ENCODE measurements around the gene MRPL55.

Gene MRPL55

DNA sequence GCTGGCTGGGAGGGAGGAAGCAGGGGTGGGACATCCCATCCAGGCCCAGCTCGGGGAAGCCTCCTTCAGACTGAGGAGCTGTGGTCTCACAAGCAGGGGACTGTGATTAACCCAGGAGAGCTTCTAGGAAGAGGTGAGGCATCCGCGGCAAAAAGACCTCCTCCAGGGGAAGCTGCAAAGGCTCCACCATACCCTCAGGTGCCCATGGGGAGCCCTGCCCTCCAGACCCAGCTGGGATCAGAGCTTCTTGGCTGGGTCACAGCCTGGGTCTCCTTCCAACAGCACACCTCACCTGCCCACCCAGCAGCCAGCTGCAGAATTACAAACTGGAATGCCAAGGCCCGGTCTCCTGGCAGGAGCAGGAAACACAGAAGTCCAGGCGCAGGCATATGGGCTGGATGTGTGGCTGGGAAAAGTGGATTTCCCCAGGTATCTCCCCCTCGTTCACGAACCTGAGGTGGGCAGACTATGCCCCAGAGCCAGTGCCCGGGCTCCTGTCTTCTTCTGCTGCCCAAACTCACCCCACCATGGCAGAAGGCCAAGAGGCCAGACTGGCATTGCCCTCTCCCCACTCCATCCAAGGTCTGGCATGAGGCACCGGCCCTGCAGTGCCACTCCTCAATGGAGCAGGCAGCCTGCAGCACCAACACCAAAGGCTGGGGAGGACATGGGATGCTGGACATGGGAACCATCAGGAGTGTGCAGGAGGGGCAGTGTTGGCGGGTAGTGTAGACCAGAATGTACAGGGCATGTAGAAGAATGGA is 42.0 kb downstream of the MRPL55 start:
- Mint-ChIP-seq H3K27me3 (peaks cover 15 to 55% of the 10 kb centered on the region in 2 donors), H3K4me1 (ENCODE audit: low read depth in 2 of 2) (peaks cover 0 to 3% of the 10 kb centered on the region in 2 donors), H3K4me3 (no peak overlapping the region), H3K9me3 (no peaks in the 10 kb centered on the region), H3K27ac (no peak overlapping the region), H3K36me3 (ENCODE audit: insufficient read depth) (peaks cover 2% of the 10 kb centered on the region)
- DNase-seq (no peak), ATAC-seq (replicated peaks) (no peak)

DNA sequence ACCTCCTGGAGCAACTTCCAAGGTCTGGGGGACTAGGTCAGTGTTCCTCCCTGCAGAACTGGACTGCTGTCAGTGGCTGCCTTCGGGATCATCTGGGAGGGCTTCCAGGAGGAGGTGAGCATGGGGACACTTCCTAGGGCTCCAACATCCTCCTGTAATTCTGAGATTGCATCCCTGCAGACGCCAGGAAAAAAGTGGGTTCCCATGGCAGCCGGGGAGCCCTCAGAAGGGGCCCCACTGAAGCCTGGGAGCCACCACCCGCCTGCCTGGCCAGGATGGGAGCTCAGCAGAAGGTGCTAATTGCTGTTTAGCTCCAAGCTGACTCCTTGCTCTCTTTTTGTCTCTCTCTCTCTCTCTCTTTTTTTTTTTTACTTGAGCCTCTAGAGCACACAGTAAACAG is 42.7 kb downstream of the MRPL55 start:
- Mint-ChIP-seq H3K4me1 (ENCODE audit: low read depth in 2 of 2) (no peaks in the 10 kb centered on the region), H3K4me3 (no peak overlapping the region), H3K27me3 (peaks cover 16 to 62% of the 10 kb centered on the region in 2 donors), H3K27ac (no peak overlapping the region), H3K36me3 (ENCODE audit: insufficient read depth) (peaks cover 3% of the 10 kb centered on the region), H3K9me3 (no peaks in the 10 kb centered on the region)
- DNase-seq (no peak), ATAC-seq (replicated peaks) (no peak)

DNA sequence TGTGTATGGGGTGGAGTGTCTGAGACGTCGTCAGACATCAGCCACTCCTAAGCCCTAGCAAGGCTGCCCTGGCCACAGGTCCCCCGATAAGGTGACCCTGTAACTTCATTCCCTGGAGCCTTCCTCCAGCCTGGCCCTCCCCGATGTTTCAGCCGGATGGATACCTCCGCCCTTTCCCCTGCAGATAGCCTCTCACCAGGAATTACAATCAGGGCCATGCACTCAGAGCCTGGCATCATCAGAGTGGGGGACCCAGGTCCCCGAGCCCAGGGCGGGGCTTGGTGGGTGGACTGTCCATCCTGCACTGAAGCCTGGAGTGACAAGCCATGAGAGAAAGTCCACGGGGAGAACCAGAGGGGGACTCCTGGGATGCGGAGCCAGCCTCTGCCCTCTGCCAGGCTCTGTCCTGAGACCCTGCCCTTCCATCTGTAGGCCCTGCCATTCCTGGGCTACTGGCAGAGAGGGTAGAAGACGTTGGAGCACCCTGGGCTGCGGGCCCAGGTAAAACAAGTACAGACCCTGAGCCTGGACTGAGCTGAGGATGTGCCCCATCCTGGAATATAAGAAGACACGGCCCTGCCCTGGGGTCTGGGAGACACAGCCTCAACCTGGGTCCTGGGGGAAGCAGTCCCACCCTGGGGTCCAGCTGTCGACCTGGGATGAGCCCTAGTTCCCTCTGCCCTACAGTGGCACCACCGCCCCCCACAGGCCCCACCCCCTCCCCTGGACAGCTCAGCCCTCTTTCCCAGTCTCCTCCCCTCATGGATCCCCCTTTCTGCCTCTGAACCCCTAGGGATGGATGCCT is 43.4 kb downstream of the MRPL55 start:
- Mint-ChIP-seq H3K36me3 (ENCODE audit: insufficient read depth) (peaks cover 5% of the 10 kb centered on the region), H3K27ac (no peak overlapping the region), H3K4me1 (ENCODE audit: low read depth in 2 of 2) (peaks cover 6% of the 10 kb centered on the region in 2 donors), H3K9me3 (no peaks in the 10 kb centered on the region), H3K27me3 (peaks cover 23 to 68% of the 10 kb centered on the region in 2 donors), H3K4me3 (no peak overlapping the region)
- no peak for DNase-seq
- no peak for ATAC-seq (replicated peaks)

DNA sequence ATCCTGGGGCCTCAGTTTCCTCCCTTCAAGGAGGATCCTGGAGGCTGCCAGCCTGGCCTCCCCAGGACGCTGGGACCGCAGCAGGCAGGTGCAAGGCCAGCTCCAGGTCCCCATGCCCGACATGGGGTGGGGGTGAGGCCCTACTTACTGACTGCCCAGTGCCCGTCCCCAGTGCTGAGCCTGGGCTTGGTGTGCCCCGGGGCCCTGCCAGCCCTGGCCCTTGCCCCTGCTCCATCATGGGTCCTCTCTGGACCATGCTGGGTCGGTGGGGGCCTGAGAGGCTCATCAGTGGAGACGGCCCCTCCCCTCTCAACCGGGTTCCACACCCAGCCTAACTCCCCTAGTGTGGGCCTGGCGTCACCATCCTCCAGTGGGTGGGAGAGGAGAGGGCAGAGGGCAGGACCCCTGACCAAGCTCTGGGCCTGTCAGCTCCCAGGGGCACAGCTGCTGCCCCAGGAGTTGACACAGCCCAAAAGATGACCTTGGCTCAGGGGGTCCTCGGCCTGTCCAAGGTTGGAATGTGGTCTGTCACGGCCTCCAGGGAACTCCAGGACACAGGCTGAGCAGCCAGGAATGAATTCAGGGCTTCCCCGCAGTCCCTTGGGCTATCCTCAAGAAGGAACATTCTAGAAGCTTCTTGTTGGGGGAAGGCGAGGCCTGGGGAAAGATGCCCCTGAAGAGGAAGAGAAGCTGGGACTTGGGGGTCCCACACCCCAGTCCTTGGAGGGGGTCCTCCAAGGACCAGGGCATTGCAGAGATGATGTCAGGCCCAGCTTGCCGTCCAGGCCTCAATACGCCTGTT is 44.2 kb downstream of the MRPL55 start:
- H3K36me3 Mint-ChIP-seq (ENCODE audit: insufficient read depth) = peaks cover 5% of the 10 kb centered on the region
- H3K27ac Mint-ChIP-seq = no peak overlapping the region
- H3K9me3 Mint-ChIP-seq = no peaks in the 10 kb centered on the region
- ATAC-seq (replicated peaks) = no peak
- DNase-seq = no peak
- peaks cover 25 to 71% of the 10 kb centered on the region in 2 donors for H3K27me3 Mint-ChIP-seq
- peaks cover 8 to 9% of the 10 kb centered on the region in 2 donors for H3K4me1 Mint-ChIP-seq (ENCODE audit: low read depth in 2 of 2)
- no peak overlapping the region for H3K4me3 Mint-ChIP-seq

DNA sequence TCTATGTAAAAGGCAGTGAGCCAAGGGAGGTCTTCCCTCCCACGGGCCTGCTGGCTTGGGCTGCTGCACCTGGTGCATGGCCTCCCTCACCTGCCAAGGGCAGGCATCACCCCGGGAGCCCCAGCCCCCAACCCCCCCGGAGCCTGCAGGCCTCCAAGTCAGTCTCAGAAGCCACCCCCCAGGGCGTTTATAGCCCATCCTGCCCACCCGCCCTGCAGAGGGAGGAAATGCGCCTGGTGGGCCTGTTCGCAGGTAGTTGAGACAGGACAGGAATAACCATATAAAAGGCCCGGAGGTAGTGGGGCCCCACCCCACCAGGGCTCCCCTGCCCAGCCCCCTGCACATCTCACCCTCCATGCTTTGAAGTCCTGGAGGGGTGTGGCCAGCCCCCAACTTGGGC is 44.8 kb downstream of the MRPL55 start:
- ATAC-seq (replicated peaks) (no peak), DNase-seq (no peak)
- peaks cover 8 to 9% of the 10 kb centered on the region in 2 donors for H3K4me1 Mint-ChIP-seq (ENCODE audit: low read depth in 2 of 2)
- H3K27me3 Mint-ChIP-seq = peaks cover 25 to 71% of the 10 kb centered on the region in 2 donors
- no peaks in the 10 kb centered on the region for H3K9me3 Mint-ChIP-seq
- no peak overlapping the region for H3K4me3 Mint-ChIP-seq
- H3K36me3 Mint-ChIP-seq (ENCODE audit: insufficient read depth) = peaks cover 5% of the 10 kb centered on the region
- H3K27ac Mint-ChIP-seq = no peak overlapping the region

DNA sequence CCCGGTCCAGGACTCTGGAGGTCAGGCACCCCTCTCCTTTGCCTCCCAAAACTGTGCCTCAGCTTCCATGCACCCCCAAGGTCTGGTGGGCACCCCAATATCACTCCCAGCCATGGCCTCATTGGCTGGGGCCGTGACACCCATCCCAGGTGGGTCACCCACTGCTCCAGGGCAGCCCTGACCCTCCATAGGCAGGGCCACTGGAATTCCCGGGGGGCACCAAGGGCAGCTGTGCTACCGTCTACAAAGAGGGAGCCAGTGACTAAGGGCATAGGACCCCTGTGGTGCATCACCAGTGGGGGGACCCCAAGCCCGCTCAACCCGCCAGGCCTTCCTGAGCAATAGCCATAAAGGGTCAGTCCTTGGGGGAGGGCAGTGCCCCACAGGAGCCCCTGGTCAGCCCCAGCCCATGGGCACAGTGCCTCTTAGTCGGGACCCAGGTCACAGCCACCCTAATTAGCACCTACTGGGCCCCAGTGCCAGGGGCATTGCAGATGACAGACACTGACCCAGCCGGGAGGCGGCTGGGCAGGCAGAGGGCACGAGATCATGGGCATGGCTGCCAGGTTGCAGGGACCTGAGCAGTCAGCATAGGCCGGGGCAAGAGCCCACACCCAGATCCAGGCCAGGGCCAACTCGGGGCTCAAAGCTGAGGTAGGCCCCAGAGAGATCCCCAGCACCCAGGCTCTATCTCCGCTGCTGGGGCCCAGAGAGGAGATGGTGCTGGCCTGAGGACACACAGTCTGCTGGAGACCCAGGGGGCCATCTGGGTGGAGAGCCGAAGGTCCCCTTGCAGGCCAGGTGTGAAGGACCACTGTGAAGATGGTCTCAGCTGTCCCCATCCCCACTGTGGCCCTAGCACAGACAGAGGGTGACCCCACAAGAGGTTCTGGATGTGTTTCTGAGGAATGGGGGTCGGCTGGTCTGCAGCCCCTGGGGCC is 45.6 kb downstream of the MRPL55 start:
- peaks cover 25 to 73% of the 10 kb centered on the region in 2 donors for H3K27me3 Mint-ChIP-seq
- DNase-seq = no peak
- ATAC-seq (replicated peaks) = no peak
- peaks cover 5% of the 10 kb centered on the region for H3K36me3 Mint-ChIP-seq (ENCODE audit: insufficient read depth)
- no peaks in the 10 kb centered on the region for H3K9me3 Mint-ChIP-seq
- no peak overlapping the region for H3K4me3 Mint-ChIP-seq
- H3K4me1 Mint-ChIP-seq (ENCODE audit: low read depth in 2 of 2) = peaks cover 8 to 9% of the 10 kb centered on the region in 2 donors
- H3K27ac Mint-ChIP-seq = no peak overlapping the region

DNA sequence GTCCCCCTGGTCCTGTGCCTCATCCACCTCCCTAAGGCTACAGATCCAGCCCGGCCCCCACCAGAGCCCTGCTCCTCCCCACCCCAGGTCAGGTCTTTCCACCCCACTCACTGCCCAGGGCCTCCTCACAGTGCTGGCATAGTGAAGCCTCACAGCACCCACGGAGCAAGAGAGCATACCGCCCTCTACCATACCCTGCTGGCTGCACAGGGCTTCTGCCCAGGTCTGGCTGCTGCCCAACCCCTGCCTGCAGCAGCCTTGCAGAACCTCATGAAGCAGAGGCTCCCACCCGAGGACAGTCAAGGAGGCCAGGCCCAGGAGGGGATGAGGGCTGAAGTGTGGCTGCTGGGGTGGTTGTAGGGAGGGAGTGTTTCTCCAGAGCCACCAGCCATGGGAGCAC is 46.3 kb downstream of the MRPL55 start:
- no peak overlapping the region for H3K4me3 Mint-ChIP-seq
- ATAC-seq (replicated peaks) = no peak
- H3K4me1 Mint-ChIP-seq (ENCODE audit: low read depth in 2 of 2) = peaks cover 8 to 9% of the 10 kb centered on the region in 2 donors
- H3K27ac Mint-ChIP-seq = no peak overlapping the region
- H3K9me3 Mint-ChIP-seq = no peaks in the 10 kb centered on the region
- H3K27me3 Mint-ChIP-seq = peaks cover 25 to 80% of the 10 kb centered on the region in 2 donors
- H3K36me3 Mint-ChIP-seq (ENCODE audit: insufficient read depth) = peaks cover 5% of the 10 kb centered on the region
- DNase-seq = no peak

DNA sequence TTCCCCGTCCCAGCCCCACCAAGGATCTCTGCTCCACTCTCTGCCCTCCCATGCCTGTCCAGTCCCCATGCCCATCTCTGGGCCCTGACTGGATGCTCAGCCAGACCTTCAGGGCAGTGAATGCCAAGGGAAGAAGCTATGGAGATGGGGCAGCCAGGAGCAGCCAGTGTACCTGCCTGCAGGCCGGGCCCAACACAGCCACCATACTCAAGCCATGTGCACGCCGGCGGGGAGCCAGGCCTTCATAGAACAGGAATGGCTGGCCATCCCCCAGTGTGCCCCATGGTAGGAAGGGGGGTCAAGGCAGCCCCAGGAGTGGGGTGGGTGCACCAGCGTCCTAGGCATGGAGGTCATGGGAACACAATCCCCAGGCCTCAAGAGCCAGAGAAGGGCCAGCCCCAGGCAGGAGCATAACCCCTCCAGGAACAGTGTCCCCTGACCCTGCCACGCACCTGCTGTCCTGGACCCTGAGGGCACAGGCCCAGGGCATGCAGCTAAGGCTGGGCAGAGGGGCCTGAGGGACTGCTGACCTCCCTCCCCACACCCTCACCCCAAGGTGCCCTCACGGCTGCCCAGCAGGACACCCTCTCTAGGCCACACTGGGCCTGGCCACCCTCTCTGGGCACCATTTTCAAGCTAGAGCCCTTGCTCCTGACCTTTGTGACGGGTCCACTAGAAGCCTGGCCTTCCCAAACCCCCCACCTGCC is 46.9 kb downstream of the MRPL55 start:
- no peaks in the 10 kb centered on the region for H3K9me3 Mint-ChIP-seq
- H3K27ac Mint-ChIP-seq = no peak overlapping the region
- DNase-seq (no peak), ATAC-seq (replicated peaks) (no peak)
- H3K4me1 Mint-ChIP-seq (ENCODE audit: low read depth in 2 of 2) = peaks cover 8 to 9% of the 10 kb centered on the region in 2 donors
- H3K4me3 Mint-ChIP-seq = no peak overlapping the region
- H3K27me3 Mint-ChIP-seq = peaks cover 25 to 76% of the 10 kb centered on the region in 2 donors
- peaks cover 5% of the 10 kb centered on the region for H3K36me3 Mint-ChIP-seq (ENCODE audit: insufficient read depth)

DNA sequence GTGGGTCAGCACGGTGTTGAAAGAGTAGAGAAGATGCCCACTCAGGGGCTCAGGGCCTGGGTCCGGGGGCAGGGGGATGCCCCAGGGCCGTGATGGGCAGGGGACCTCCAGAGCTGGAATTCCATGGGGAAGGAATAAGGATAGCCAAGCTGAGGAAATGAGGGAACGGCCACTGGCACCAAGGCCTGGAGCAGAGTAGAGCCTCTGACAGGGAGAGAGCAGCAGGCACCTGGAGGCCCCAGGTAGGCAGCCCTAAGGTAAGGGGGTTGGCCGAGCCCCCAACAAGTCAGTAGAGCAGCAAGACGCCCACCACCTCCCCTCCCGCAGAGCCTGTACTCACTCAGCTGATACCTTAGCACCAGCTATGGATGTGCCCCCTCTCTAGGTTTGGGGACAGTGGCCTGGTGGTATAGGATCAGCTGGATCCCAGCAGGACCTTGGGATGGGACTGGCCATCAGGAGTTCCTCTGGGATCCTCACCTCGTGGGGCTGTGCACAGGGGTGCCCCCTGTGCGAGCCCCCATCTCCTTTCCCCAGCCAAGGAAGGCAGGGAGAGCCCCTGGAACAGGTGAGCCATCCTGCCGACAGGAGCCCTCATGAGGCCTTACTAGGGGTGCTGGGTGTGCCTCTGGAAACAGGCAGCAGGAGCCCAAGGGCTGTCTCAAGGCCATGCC is 47.6 kb downstream of the MRPL55 start:
- no peak overlapping the region for H3K27ac Mint-ChIP-seq
- H3K27me3 Mint-ChIP-seq = peaks cover 18 to 69% of the 10 kb centered on the region in 2 donors
- ATAC-seq (replicated peaks) (no peak), DNase-seq (no peak)
- no peaks in the 10 kb centered on the region for H3K9me3 Mint-ChIP-seq
- peaks cover 2% of the 10 kb centered on the region for H3K36me3 Mint-ChIP-seq (ENCODE audit: insufficient read depth)
- peak overlapping the region; percentile 37 to 72 for H3K4me3 Mint-ChIP-seq
- peaks cover 8 to 9% of the 10 kb centered on the region in 2 donors for H3K4me1 Mint-ChIP-seq (ENCODE audit: low read depth in 2 of 2)

DNA sequence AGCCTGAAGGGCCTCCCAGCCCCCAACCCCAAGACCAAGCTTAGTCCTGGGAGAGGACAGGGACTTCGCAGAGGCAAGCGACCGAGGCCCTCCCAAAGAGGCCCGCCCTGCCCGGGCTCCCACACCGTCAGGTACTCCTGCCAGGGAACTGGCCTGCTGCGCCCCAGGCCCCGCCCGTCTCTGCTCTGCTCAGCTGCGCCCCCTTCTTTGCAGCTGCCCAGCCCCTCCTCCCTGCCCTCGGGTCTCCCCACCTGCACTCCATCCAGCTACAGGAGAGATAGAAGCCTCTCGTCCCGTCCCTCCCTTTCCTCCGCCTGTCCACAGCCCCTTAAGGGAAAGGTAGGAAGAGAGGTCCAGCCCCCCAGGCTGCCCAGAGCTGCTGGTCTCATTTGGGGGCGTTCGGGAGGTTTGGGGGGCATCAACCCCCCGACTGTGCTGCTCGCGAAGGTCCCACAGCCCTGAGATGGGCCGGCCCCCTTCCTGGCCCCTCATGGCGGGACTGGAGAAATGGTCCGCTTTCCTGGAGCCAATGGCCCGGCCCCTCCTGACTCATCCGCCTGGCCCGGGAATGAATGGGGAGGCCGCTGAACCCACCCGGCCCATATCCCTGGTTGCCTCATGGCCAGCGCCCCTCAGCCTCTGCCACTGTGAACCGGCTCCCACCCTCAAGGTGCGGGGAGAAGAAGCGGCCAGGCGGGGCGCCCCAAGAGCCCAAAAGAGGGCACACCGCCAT is 48.5 kb downstream of the MRPL55 start:
- Mint-ChIP-seq H3K36me3 (ENCODE audit: insufficient read depth) (peaks cover 2% of the 10 kb centered on the region), H3K4me3 (peak overlapping the region; percentile 37 to 72), H3K4me1 (ENCODE audit: low read depth in 2 of 2) (peaks cover 8 to 9% of the 10 kb centered on the region in 2 donors), H3K9me3 (no peaks in the 10 kb centered on the region), H3K27ac (peak overlapping the region in 1 of 2 donors; percentile 56), H3K27me3 (peaks cover 14 to 60% of the 10 kb centered on the region in 2 donors)
- ATAC-seq (replicated peaks) (no peak), DNase-seq (no peak)

All from effector memory CD8-positive, alpha-beta T cell (primary cell).